Activated T-cell treated with anti-CD3 and anti-CD28 coated beads, Interleukin-2, amount 50 U/mL, for 72 hours (primary cell): ENCODE results near the gene WWC2. TPM values are rescaled to one million over a fixed set of nuclear protein-coding genes. Genes with fewer than 3 reads are reported as not detected.
"Not testable (repeated sequence)": the region's sequence is repeated elsewhere in the genome, so short reads cannot be mapped to it uniquely, and the experiment has no call there.

Experiments used
- ATAC-seq, 2 donors: fragments of 150-1000 bp; cut with Tn5 transposase; replicated peaks in 1 of 2; 2 replicates each; pipeline ENCODE4 v1.10.0; 2021; ENCODE audit warnings: moderate library complexity in 2 of 2, mild to moderate bottlenecking in 1 of 2
- DNase-seq, 2 donors: peaks; one replicate each; pipeline ENCODE4 v3.0.0; 2021 to 2022; ENCODE audit warnings: mixed read lengths in 1 of 2
- H3K27ac Mint-ChIP-seq: one replicate; pipeline ENCODE4 v1.8.0; 2022; ENCODE audit warnings: mild to moderate bottlenecking, moderate library complexity, mixed read lengths
- H3K27me3 Mint-ChIP-seq: one replicate; pipeline ENCODE4 v1.8.0; 2022; ENCODE audit warnings: low read depth, mixed read lengths
- H3K36me3 Mint-ChIP-seq, 2 donors: one replicate each; pipeline ENCODE4 v1.8.0; 2022; ENCODE audit warnings: mixed read lengths in 2 of 2, mild to moderate bottlenecking in 1 of 2; ENCODE audit not compliant: insufficient read depth in 2 of 2
- H3K4me1 Mint-ChIP-seq: one replicate; pipeline ENCODE4 v1.8.0; 2022; ENCODE audit warnings: low read depth, mixed read lengths
- H3K4me3 Mint-ChIP-seq, 2 donors: one replicate each; pipeline ENCODE4 v1.8.0; 2022; ENCODE audit warnings: mild to moderate bottlenecking in 2 of 2, mixed read lengths in 2 of 2, moderate library complexity in 2 of 2
- H3K9me3 Mint-ChIP-seq, 2 donors: one replicate each; pipeline ENCODE4 v1.8.0; 2022; ENCODE audit warnings: mixed read lengths in 2 of 2
- total RNA-seq, 2 donors: library from RNA; stranded (reverse); gene quantifications; one replicate each; pipeline ENCODE4 v1.2.3, GENCODE V29; 2022

WWC2 gene
- total RNA-seq, 2 donors from 2014 or later = 3.6 to 3.7 TPM

DNA sequence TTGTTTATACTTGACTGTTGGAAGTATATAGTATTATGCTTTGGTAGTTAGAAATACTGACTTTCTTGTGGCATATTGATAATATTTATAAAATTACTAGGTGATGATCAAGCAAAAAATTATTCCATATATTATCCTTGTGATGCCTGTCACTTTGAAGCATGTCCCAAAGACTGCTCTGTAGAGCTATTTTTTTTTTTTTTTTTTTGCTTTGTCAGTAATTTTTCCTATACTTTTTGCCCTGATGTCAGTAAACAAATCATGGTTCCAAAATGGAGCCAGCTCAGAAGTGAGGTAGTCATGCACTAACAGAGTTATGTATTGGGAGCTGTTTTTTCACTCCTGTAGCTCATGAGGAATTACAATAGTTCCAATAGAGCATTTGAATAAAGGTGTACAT is 11.2 kb downstream of the WWC2 start:
- Mint-ChIP-seq H3K4me1 (no peaks in the 10 kb centered on the region), H3K36me3 (no peaks in the 10 kb centered on the region), H3K27me3 (no peaks in the 10 kb centered on the region), H3K9me3 (no peaks in the 10 kb centered on the region), H3K27ac (no peak overlapping the region), H3K4me3 (no peak overlapping the region)
- no peak for DNase-seq
- no peak for ATAC-seq

DNA sequence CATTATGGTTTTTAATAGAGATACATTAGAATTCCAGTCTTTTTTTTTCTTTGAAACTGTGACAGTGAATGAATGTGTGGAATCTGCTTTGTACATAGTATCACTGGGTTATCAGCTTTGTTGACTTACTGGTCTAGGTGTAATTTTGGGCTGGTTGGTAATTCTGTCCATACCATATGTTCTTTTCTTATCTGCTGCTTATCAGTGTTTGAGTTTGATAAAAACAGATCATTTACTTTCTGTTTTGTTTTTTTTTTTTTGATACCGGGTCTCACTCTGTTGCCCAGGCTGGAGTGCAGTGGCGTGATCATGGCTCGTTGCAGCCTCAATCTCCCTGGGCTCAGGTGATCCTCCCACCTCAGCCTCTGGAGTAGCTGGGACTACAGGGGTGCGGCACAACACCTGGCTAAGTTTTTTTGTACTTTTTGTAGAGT is 12.4 kb downstream of the WWC2 start:
- Mint-ChIP-seq H3K4me3 (no peak overlapping the region), H3K27ac (no peak overlapping the region), H3K27me3 (no peaks in the 10 kb centered on the region), H3K36me3 (no peaks in the 10 kb centered on the region), H3K9me3 (no peaks in the 10 kb centered on the region), H3K4me1 (no peaks in the 10 kb centered on the region)
- DNase-seq = no peak
- no peak for ATAC-seq

DNA sequence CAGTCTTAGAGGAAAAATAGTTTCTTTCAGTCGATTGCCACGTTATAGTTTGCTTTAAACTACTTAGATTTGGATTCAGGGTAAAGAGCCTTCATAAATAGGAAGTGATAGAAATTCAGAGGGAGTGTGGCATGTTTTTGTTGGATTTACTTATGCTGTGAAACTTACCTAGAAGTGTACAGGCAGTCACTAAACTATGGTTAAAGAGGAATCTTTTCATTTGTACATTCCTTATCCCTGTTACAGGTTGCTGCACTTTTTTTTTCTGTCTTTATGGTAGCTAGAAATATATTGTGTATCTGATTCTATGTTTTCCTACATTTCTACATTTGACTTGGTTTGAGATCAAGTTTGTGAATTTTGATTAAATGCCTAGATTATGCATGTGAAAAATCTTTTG is 19.1 kb downstream of the WWC2 start:
- H3K27me3 Mint-ChIP-seq = no peaks in the 10 kb centered on the region
- ATAC-seq (no peak), DNase-seq (no peak)
- H3K4me1 Mint-ChIP-seq = no peaks in the 10 kb centered on the region
- no peak overlapping the region for H3K4me3 Mint-ChIP-seq
- no peak overlapping the region for H3K27ac Mint-ChIP-seq
- no peaks in the 10 kb centered on the region for H3K9me3 Mint-ChIP-seq
- no peaks in the 10 kb centered on the region for H3K36me3 Mint-ChIP-seq

GRCh38 chr4:183118585-183118984 is 19.5 kb downstream of the WWC2 start:
- H3K36me3 Mint-ChIP-seq = no peaks in the 10 kb centered on the region
- H3K27ac Mint-ChIP-seq = no peak overlapping the region
- no peaks in the 10 kb centered on the region for H3K9me3 Mint-ChIP-seq
- no peaks in the 10 kb centered on the region for H3K4me1 Mint-ChIP-seq
- H3K4me3 Mint-ChIP-seq = no peak overlapping the region
- H3K27me3 Mint-ChIP-seq = no peaks in the 10 kb centered on the region
- no peak for ATAC-seq
- no peak for DNase-seq

- not testable (repeated sequence) for H3K27me3 Mint-ChIP-seq, H3K4me1 Mint-ChIP-seq, H3K4me3 Mint-ChIP-seq, H3K27ac Mint-ChIP-seq, H3K36me3 Mint-ChIP-seq, H3K9me3 Mint-ChIP-seq, ATAC-seq, DNase-seq
These were observed 22.6 kb downstream of the WWC2 start for GRCh38 chr4:183121660-183122059.

DNA sequence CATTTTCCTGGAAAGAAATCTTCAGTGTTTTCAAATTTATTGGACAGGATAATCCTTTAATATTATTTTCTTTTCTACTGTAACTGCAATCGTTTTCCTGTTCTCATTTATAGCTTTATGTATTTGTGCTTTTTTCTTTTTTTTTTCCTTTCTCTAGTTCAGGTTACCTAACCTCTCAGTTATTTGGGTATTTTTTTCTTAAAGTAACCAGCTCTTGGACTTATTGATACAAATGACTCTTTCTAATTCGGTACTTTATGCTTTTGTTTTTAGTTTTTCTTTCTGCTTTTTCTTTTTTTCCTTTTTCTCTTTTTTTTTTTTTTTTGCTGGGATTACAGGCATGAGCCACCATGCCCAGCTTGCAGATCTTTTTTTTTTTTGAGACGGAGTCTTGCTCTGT is 25.2 kb downstream of the WWC2 start:
- no peaks in the 10 kb centered on the region for H3K9me3 Mint-ChIP-seq
- H3K36me3 Mint-ChIP-seq = no peaks in the 10 kb centered on the region
- H3K27ac Mint-ChIP-seq = no peak overlapping the region
- no peak overlapping the region for H3K4me3 Mint-ChIP-seq
- H3K4me1 Mint-ChIP-seq = no peaks in the 10 kb centered on the region
- DNase-seq (no peak), ATAC-seq (no peak)
- H3K27me3 Mint-ChIP-seq = no peaks in the 10 kb centered on the region

- no peak overlapping the region for H3K27ac Mint-ChIP-seq
- H3K4me1 Mint-ChIP-seq = no peaks in the 10 kb centered on the region
- no peaks in the 10 kb centered on the region for H3K36me3 Mint-ChIP-seq
- H3K9me3 Mint-ChIP-seq = no peaks in the 10 kb centered on the region
- H3K4me3 Mint-ChIP-seq = no peak overlapping the region
- H3K27me3 Mint-ChIP-seq = no peaks in the 10 kb centered on the region
- no peak for DNase-seq
- no peak for ATAC-seq
These were observed 25.8 kb downstream of the WWC2 start for GRCh38 chr4:183124865-183125264.

- Mint-ChIP-seq H3K27me3 (no peaks in the 10 kb centered on the region), H3K27ac (no peak overlapping the region), H3K4me1 (no peaks in the 10 kb centered on the region), H3K36me3 (no peaks in the 10 kb centered on the region), H3K9me3 (no peaks in the 10 kb centered on the region), H3K4me3 (no peak overlapping the region)
- no peak for DNase-seq
- no peak for ATAC-seq
These were observed 30.1 kb downstream of the WWC2 start for GRCh38 chr4:183129125-183129524.

GRCh38 chr4:183129675-183130074 is 30.6 kb downstream of the WWC2 start:
- Mint-ChIP-seq H3K4me1 (no peaks in the 10 kb centered on the region), H3K4me3 (no peak overlapping the region), H3K27ac (no peak overlapping the region), H3K36me3 (no peaks in the 10 kb centered on the region), H3K27me3 (no peaks in the 10 kb centered on the region), H3K9me3 (no peaks in the 10 kb centered on the region)
- ATAC-seq (no peak), DNase-seq (no peak)

GRCh38 chr4:183130328-183131155 is 31.5 kb downstream of the WWC2 start:
- Mint-ChIP-seq H3K36me3 (no peaks in the 10 kb centered on the region), H3K4me3 (no peak overlapping the region), H3K27ac (no peak overlapping the region), H3K27me3 (no peaks in the 10 kb centered on the region), H3K9me3 (no peaks in the 10 kb centered on the region), H3K4me1 (no peaks in the 10 kb centered on the region)
- no peak for ATAC-seq
- DNase-seq = no peak

DNA sequence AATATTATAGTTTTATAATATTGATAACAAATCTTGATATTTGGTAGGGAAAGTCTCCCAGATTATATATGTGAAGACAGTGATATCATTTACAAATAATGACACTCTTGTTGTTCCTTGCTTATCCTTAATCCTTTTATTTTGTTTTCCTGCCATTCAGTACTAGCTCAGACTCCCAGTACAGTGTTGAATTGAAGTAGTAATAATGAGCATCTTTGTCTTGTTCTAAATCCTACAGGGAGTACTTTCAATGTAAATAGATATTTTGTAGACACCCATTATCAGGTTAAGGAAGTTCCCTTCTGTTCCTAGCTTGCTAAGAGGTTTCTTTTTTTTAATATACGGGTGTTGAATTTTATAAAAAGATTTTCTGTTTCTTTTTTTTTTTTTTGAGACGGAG is 33.0 kb downstream of the WWC2 start:
- Mint-ChIP-seq H3K4me3 (no peak overlapping the region), H3K27me3 (no peaks in the 10 kb centered on the region), H3K27ac (no peak overlapping the region), H3K4me1 (no peaks in the 10 kb centered on the region), H3K9me3 (no peaks in the 10 kb centered on the region), H3K36me3 (no peaks in the 10 kb centered on the region)
- ATAC-seq = no peak
- DNase-seq = no peak

DNA sequence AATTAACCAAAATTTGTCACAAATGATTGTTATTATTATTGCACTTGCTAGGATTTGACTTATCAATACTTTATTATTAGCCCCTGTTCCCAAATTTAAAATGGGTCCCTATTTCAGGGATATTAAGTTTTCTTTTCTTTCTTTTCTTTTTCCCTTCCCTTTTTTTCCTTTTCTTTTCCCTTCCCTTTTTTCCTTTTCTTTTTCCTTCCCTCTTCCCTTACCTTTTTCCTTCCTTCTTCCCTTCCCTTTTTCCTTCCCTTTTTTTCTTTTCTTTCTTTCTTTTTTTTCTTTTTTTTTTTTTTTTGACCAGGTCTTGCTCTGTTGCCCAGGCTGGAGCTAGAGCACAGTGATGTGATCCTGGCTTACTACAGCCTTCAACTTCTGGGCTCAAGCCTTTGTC is 33.8 kb downstream of the WWC2 start:
- Mint-ChIP-seq H3K27ac (no peak overlapping the region), H3K9me3 (no peaks in the 10 kb centered on the region), H3K27me3 (no peaks in the 10 kb centered on the region), H3K4me1 (no peaks in the 10 kb centered on the region), H3K4me3 (no peak overlapping the region), H3K36me3 (no peaks in the 10 kb centered on the region)
- DNase-seq (no peak), ATAC-seq (no peak)

DNA sequence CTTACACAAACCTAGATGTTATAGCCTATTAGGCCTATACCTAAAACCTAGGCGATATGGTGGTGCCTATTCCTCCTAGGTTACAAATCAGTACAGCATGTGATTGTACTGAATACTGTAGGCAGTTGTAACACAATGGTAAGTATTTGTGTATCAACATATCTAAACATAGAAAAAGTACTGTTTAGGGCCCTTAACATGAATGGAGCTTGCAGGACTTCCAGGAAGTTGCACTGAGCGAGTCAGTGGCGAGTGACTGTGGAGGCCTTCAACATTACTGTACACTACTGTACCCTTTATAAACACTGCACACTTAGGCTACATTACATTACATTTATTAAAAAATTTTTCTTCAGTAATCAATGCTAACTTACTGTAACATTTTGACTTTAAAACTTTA is 37.8 kb downstream of the WWC2 start:
- DNase-seq (no peak), ATAC-seq (no peak)
- no peak overlapping the region for H3K27ac Mint-ChIP-seq
- H3K4me3 Mint-ChIP-seq = no peak overlapping the region
- H3K9me3 Mint-ChIP-seq = no peaks in the 10 kb centered on the region
- H3K4me1 Mint-ChIP-seq = no peaks in the 10 kb centered on the region
- H3K36me3 Mint-ChIP-seq = no peaks in the 10 kb centered on the region
- no peaks in the 10 kb centered on the region for H3K27me3 Mint-ChIP-seq

DNA sequence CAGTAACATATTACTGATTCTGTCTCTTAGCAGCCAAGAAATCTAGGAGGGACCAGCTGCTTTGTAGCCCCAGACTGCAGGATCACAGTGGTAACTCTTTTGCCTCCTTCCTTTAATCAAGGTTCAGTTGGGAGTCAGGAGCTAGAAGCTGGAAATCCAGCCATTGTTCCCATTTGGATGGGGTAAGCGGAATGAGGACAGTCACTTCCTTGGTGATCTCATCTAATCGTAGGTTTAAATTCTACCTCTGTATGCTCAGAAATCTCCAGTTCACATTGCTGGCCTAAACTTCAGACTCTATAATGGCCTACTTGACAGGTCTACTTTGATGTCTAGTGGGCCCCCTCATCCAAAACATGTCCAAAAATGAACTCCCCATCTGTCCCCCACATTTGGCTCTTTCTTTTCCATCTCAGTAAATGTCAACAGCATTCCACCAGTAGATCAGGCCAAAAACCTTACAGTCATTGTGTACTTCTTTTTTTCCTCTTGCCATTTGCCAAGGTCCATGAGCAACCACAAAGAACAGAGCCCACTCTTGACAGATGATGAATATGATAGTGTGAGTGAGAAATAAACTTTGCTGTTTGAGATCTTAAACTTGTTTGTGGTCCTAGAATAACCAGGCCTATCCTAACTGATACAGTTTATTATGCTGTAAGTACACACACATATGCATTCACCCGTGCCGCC is 40.1 kb downstream of the WWC2 start:
- no peaks in the 10 kb centered on the region for H3K36me3 Mint-ChIP-seq
- peaks cover 5% of the 10 kb centered on the region for H3K4me1 Mint-ChIP-seq
- DNase-seq (no peak), ATAC-seq (no peak)
- H3K9me3 Mint-ChIP-seq = no peaks in the 10 kb centered on the region
- H3K27ac Mint-ChIP-seq = no peak overlapping the region
- H3K4me3 Mint-ChIP-seq = no peak overlapping the region
- H3K27me3 Mint-ChIP-seq = no peaks in the 10 kb centered on the region
